SK-N-SH (cell line): ENCODE measurements around the gene KRTAP9-7. TPM values are rescaled to one million over a fixed set of nuclear protein-coding genes. Genes with fewer than 3 reads are reported as not detected.
"Not testable (repeated sequence)": the region's sequence is repeated elsewhere in the genome, so short reads cannot be mapped to it uniquely, and the experiment has no call there.

ENCODE experiments used
- CTCF ChIA-PET: fragments of 300-600, 350-600 bp; formaldehyde crosslinking; extraction: SDS; loops from one replicate; lab custom pipeline; 2021; lab: Yijun Ruan, JAX
- POLR2A ChIA-PET: fragments of 350-600 bp; sonication (Branson Sonifier 250); formaldehyde crosslinking; extraction: SDS; loops from one replicate; lab custom pipeline; 2020; ENCODE audit warnings: antibody characterized with exemption, inconsistent platforms; lab: Yijun Ruan, JAX
- DNase-seq: peaks from one replicate; pipeline ENCODE4 v3.0.0; 2012
- H2AFZ ChIP-seq: fragments of 200-600 bp; sonication (generic); 2 replicates; pipeline ENCODE4 v1.8.1; 2016; ENCODE audit warnings: antibody characterized with exemption, mild to moderate bottlenecking, low read depth
- H3F3A ChIP-seq: fragments of 200-600 bp; sonication (generic); replicated peaks from 2 replicates; pipeline ENCODE3; 2016; ENCODE audit warnings: antibody characterized with exemption, mild to moderate bottlenecking; ENCODE audit not compliant: insufficient read depth
- H3K27ac ChIP-seq, 2 experiments: fragments of 200-500 bp in 1 of 2; fragments of 200-600 bp in 1 of 2; sonication (Bioruptor generic) in 1 of 2; sonication (generic), shearing (Covaris generic) in 1 of 2; 2 replicates each; pipeline versions ENCODE4 v1.5.1 to v1.6.1; 2014 to 2016; ENCODE audit warnings: low read depth in 2 of 2, inconsistent platforms in 1 of 2, low read length in 1 of 2, mild to moderate bottlenecking in 1 of 2, mixed read lengths in 1 of 2
- H3K27me3 ChIP-seq: fragments of 200-600 bp; sonication (generic), shearing (Covaris generic); 2 replicates; pipeline ENCODE4 v1.6.1; 2016; ENCODE audit warnings: mixed run types; ENCODE audit not compliant: insufficient read depth
- H3K36me3 ChIP-seq, 2 experiments: fragments of 200-500 bp in 1 of 2; fragments of 200-600 bp in 1 of 2; sonication (Bioruptor generic) in 1 of 2; sonication (generic) in 1 of 2; replicated peaks in 1 of 2; 2 replicates each; pipeline versions ENCODE3 to v1.5.1; 2014 to 2016; ENCODE audit warnings: low read length in 1 of 2, mild to moderate bottlenecking in 1 of 2; ENCODE audit not compliant: insufficient read depth in 2 of 2, control insufficient read depth in 1 of 2
- H3K4me1 ChIP-seq, 2 experiments: fragments of 200-500 bp in 1 of 2; fragments of 200-600 bp in 1 of 2; sonication (Bioruptor generic) in 1 of 2; sonication (generic), shearing (Covaris generic) in 1 of 2; 2 replicates each; pipeline versions ENCODE4 v1.5.1 to v1.6.1; 2014 to 2016; ENCODE audit warnings: low read depth in 1 of 2, low read length in 1 of 2, mixed run types in 1 of 2; ENCODE audit not compliant: insufficient read depth in 2 of 2, control insufficient read depth in 1 of 2
- H3K4me2 ChIP-seq: fragments of 200-600 bp; sonication (generic), shearing (Covaris generic); 2 replicates; pipeline ENCODE4 v1.6.1; 2017; ENCODE audit warnings: mixed run types
- H3K4me3 ChIP-seq, 2 experiments: fragments of 200-500 bp in 1 of 2; fragments of 200-600 bp in 1 of 2; sonication (Bioruptor generic) in 1 of 2; sonication (generic), shearing (Covaris generic) in 1 of 2; 2 replicates each; pipeline versions ENCODE4 v1.5.1 to v1.8.1; 2014 to 2016; ENCODE audit warnings: low read depth in 2 of 2, inconsistent platforms in 1 of 2, low read length in 1 of 2, mild to moderate bottlenecking in 1 of 2, mixed read lengths in 1 of 2, moderate library complexity in 1 of 2
- H3K79me2 ChIP-seq: fragments of 200-600 bp; sonication (generic); 2 replicates; pipeline ENCODE4 v1.8.1; 2017; ENCODE audit warnings: mild to moderate bottlenecking; ENCODE audit not compliant: insufficient read depth
- H3K9ac ChIP-seq: fragments of 200-600 bp; sonication (generic); 2 replicates; pipeline ENCODE4 v1.6.1; 2017; ENCODE audit warnings: mixed run types
- H3K9me2 ChIP-seq: fragments of 200-600 bp; sonication (generic); 2 replicates; pipeline ENCODE4 v1.6.1; 2017; ENCODE audit warnings: mixed run types
- H3K9me3 ChIP-seq: fragments of 200-600 bp; sonication (generic); 2 replicates; pipeline ENCODE4 v1.6.1; 2017; ENCODE audit warnings: mixed run types, mild to moderate bottlenecking, moderate library complexity
- H4K20me1 ChIP-seq: fragments of 200-600 bp; sonication (generic); 2 replicates; pipeline ENCODE4 v1.6.1; 2017; ENCODE audit warnings: mild to moderate bottlenecking, mixed run types; ENCODE audit not compliant: insufficient read depth
- EP300 ChIP-seq, 2 experiments: IDR thresholded peaks; 2 replicates each; pipeline versions ENCODE4 v1.4.0 to v1.6.1; 2012; ENCODE audit warnings: borderline replicate concordance in 1 of 2, low read depth in 1 of 2, low read length in 1 of 2
- IRF3 ChIP-seq: fragments of 150-350 bp; IDR thresholded peaks from 2 replicates; pipeline ENCODE4 v1.6.1; 2016; ENCODE audit warnings: mild to moderate bottlenecking, low read depth, low read length
- JUND ChIP-seq: IDR thresholded peaks from 2 replicates; pipeline ENCODE4 v1.4.0; 2012
- PBX3 ChIP-seq: IDR thresholded peaks from 2 replicates; pipeline ENCODE4; 2012
- RXRA ChIP-seq: IDR thresholded peaks from 2 replicates; pipeline ENCODE4 v1.4.0; 2012; ENCODE audit warnings: low read depth, mild to moderate bottlenecking, borderline replicate concordance
- USF1 ChIP-seq: IDR thresholded peaks from 2 replicates; pipeline ENCODE4 v1.4.0; 2012; ENCODE audit warnings: low read depth, borderline replicate concordance
- ZBTB33 ChIP-seq: IDR thresholded peaks from 2 replicates; pipeline ENCODE4 v1.4.0; 2012; ENCODE audit warnings: low read depth, borderline replicate concordance
- WGBS: methylation state at CpG from one replicate; pipeline ENCODE4 v1.1.6; 2017; ENCODE audit warnings: low lambda C conversion rate; 5-methylcytosine and 5-hydroxymethylcytosine counted together
- polyA plus RNA-seq, 3 experiments: library from polyadenylated mRNA; depleted of rRNA; stranded (reverse); fragments of >200 nt; gene quantifications; 2 replicates each; pipeline ENCODE4 v1.2.3, GENCODE V29; 2012

KRTAP9-7 gene
- polyA plus RNA-seq, 1 of the 3 experiments (the other 2 are of a cell fraction) = not detected

- Histone ChIP-seq H3K4me2 (no peak overlapping the region), H3K4me3 (no peak overlapping the region), H3K9ac (no peak overlapping the region), H2AFZ (no peak overlapping the region), H3K27ac (no peak overlapping the region), H3K27me3 (peaks cover 42% of the 10 kb centered on the region; the same call in 1 of the 2 replicates), H3K9me2 (no peaks in the 10 kb centered on the region), H3K4me1 (no peaks in the 10 kb centered on the region), H3K79me2 (no peaks in the 10 kb centered on the region), H4K20me1 (no peaks in the 10 kb centered on the region), H3K9me3 (no peaks in the 10 kb centered on the region), H3K36me3 (no peaks in the 10 kb centered on the region), H3F3A (no peaks in the 10 kb centered on the region)
- CTCF ChIA-PET = no interaction called here
- TF ChIP-seq RXRA (no peak), JUND (no peak), ZBTB33 (no peak), USF1 (no peak), IRF3 (no peak), PBX3 (no peak), EP300 (IDR thresholded peaks at IDR 0.05; ENCODE audit: borderline replicate concordance in 1 of 2, low read depth in 1 of 2, low read length in 1 of 2) (no peak)
- 16% methylated on average over 6 of the region's 6 CpGs for WGBS
- POLR2A ChIA-PET = no interaction called here
- no peak for DNase-seq
Observed at GRCh38 chr17:41231731-41232130, 43.8 kb upstream of the KRTAP9-7 start.

- H2AFZ ChIP-seq, H3K79me2 ChIP-seq, H4K20me1 ChIP-seq, H3K4me1 ChIP-seq, CTCF ChIA-PET, H3K4me3 ChIP-seq, H3K9me2 ChIP-seq, POLR2A ChIA-PET, H3F3A ChIP-seq, H3K27ac ChIP-seq, H3K36me3 ChIP-seq, H3K9ac ChIP-seq, H3K4me2 ChIP-seq, H3K9me3 ChIP-seq, DNase-seq: not testable (repeated sequence)
- WGBS = 36% methylated on average over 1 of the region's 1 CpG
- peaks cover 42% of the 10 kb centered on the region; the same call in 1 of the 2 replicates for H3K27me3 ChIP-seq
Observed at GRCh38 chr17:41232399-41233105, 42.9 kb upstream of the KRTAP9-7 start, which contains the start of gene KRTAP9-3. KRTAP9-3 (plus strand) TSS chr17:41232449; CDS start chr17:41232502, 53 bp downstream.

- DNase-seq, H3K27ac ChIP-seq, H3K9me3 ChIP-seq, H3K9me2 ChIP-seq, H3K4me2 ChIP-seq, H3K4me1 ChIP-seq, H3K36me3 ChIP-seq, H3K4me3 ChIP-seq, H3K9ac ChIP-seq, POLR2A ChIA-PET, H2AFZ ChIP-seq, H3F3A ChIP-seq, CTCF ChIA-PET, H4K20me1 ChIP-seq, H3K79me2 ChIP-seq: not testable (repeated sequence)
- 12% methylated on average over 4 of the region's 4 CpGs for WGBS
- peaks cover 20% of the 10 kb centered on the region; the same call in 1 of the 2 replicates for H3K27me3 ChIP-seq
Observed at GRCh38 chr17:41237116-41237515, 38.4 kb upstream of the KRTAP9-7 start.

GRCh38 chr17:41237949-41238437 lies 37.5 kb upstream of the KRTAP9-7 start, which contains the start of gene KRTAP9-8:
KRTAP9-8 (plus strand) TSS chr17:41237999; CDS start chr17:41238052, 53 bp downstream.
- DNase-seq, H2AFZ ChIP-seq, POLR2A ChIA-PET, H3K9ac ChIP-seq, H3K79me2 ChIP-seq, H3K4me1 ChIP-seq, H3K4me3 ChIP-seq, H3K4me2 ChIP-seq, H4K20me1 ChIP-seq, H3F3A ChIP-seq, CTCF ChIA-PET, H3K9me2 ChIP-seq, H3K9me3 ChIP-seq, H3K36me3 ChIP-seq, H3K27ac ChIP-seq: not testable (repeated sequence)
- peaks cover 12% of the 10 kb centered on the region; the same call in 1 of the 2 replicates for H3K27me3 ChIP-seq
- WGBS = 6% methylated on average over 2 of the region's 3 CpGs
